Breast epithelium (tissue), 4 donors: ENCODE measurements around the gene ITGB2. TPM values are rescaled to one million over a fixed set of nuclear protein-coding genes. Genes with fewer than 3 reads are reported as not detected.

ENCODE experiments used
- DNase-seq, 2 donors: peaks; one replicate each; pipeline ENCODE4 v3.0.0-alpha.2; 2019; ENCODE audit warnings: low spot score in 2 of 2
- H3K27ac ChIP-seq, 2 donors: fragments of 200-600 bp; sonication (generic) in 1 of 2; one replicate each; pipeline ENCODE4 v1.5.1; 2016 to 2019; ENCODE audit warnings: mild to moderate bottlenecking in 1 of 2
- H3K27me3 ChIP-seq, 2 donors: fragments of 200-600 bp; sonication (generic) in 1 of 2; one replicate each; pipeline versions ENCODE4 v1.5.1 to v1.6.0; 2017 to 2019; ENCODE audit warnings: control low read depth in 1 of 2, mild to moderate bottlenecking in 1 of 2
- H3K36me3 ChIP-seq: fragments of 200-600 bp; one replicate; pipeline ENCODE4 v1.5.1; 2019
- H3K4me1 ChIP-seq, 2 donors: fragments of 200-600 bp; sonication (generic); one replicate each; pipeline ENCODE4 v1.5.1; 2016 to 2019; ENCODE audit warnings: control low read depth in 1 of 2
- H3K4me3 ChIP-seq, 3 donors: fragments of 200-600 bp; sonication (generic); 1 replicate in 2 of 3; 2 replicates in 1 of 3; pipeline ENCODE4 v1.5.1; 2016 to 2019; ENCODE audit warnings: mild to moderate bottlenecking in 3 of 3, moderate library complexity in 2 of 3
- H3K9me3 ChIP-seq, 2 donors: fragments of 200-600 bp; sonication (generic) in 1 of 2; one replicate each; pipeline ENCODE4 v1.5.1; 2016 to 2019; ENCODE audit warnings: control low read depth in 1 of 2
- POLR2A ChIP-seq: fragments of 450-650 bp; IDR thresholded peaks from one replicate; pipeline ENCODE4 v1.6.1; 2016; ENCODE audit warnings: antibody characterized with exemption, mild to moderate bottlenecking, moderate library complexity
- POLR2AphosphoS5 ChIP-seq, 3 donors: sonication (generic); formaldehyde crosslinking; IDR thresholded peaks; one replicate each; pipeline ENCODE4 v1.6.1; 2017; ENCODE audit warnings: antibody characterized with exemption in 3 of 3
- intact Hi-C: fragments of 100-400 bp; cut with DNase I; formaldehyde crosslinking; loops from one replicate; pipeline ENCODE4 v1.15.1; 2023; ENCODE audit warnings: low total_unique reads
- total RNA-seq, 3 donors: library from RNA; depleted of rRNA; stranded (reverse); fragments of >200 nt; gene quantifications; one replicate each; pipeline ENCODE4 v1.1.0, GENCODE V29; 2016
- TF ChIP-seq, protein P1 (sequence below), 3 donors: fragments of 450-650 bp; IDR thresholded peaks; one replicate each; pipeline ENCODE4 v1.5.1; 2016 to 2017; ENCODE audit warnings: antibody characterized with exemption in 3 of 3, mild to moderate bottlenecking in 3 of 3, moderate library complexity in 3 of 3

ITGB2 gene
- total RNA-seq, 3 donors from 2014 or later, result 19.7 to 242 (median 92.8) TPM

GRCh38 chr21:44904141-44904923 lies 16.4 kb downstream of the ITGB2 start:
- H3K4me3 ChIP-seq, result no peak overlapping the region
- H3K36me3 ChIP-seq, result no peaks in the 10 kb centered on the region
- intact Hi-C loops, result no loop called here
- no peaks in the 10 kb centered on the region for H3K4me1 ChIP-seq
- no peak overlapping the region for H3K27ac ChIP-seq
- no peak for DNase-seq
- no peaks in the 10 kb centered on the region for H3K27me3 ChIP-seq
- no peak for TF ChIP-seq POLR2A
- TF ChIP-seq POLR2AphosphoS5 (IDR thresholded peaks at IDR 0.05), result no peak
- TF ChIP-seq, protein P1, sequence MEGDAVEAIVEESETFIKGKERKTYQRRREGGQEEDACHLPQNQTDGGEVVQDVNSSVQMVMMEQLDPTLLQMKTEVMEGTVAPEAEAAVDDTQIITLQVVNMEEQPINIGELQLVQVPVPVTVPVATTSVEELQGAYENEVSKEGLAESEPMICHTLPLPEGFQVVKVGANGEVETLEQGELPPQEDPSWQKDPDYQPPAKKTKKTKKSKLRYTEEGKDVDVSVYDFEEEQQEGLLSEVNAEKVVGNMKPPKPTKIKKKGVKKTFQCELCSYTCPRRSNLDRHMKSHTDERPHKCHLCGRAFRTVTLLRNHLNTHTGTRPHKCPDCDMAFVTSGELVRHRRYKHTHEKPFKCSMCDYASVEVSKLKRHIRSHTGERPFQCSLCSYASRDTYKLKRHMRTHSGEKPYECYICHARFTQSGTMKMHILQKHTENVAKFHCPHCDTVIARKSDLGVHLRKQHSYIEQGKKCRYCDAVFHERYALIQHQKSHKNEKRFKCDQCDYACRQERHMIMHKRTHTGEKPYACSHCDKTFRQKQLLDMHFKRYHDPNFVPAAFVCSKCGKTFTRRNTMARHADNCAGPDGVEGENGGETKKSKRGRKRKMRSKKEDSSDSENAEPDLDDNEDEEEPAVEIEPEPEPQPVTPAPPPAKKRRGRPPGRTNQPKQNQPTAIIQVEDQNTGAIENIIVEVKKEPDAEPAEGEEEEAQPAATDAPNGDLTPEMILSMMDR (IDR thresholded peaks at IDR 0.05), result no peak
- no peaks in the 10 kb centered on the region for H3K9me3 ChIP-seq

GRCh38 chr21:44903689-44904088 lies 17.0 kb downstream of the ITGB2 start:
- H3K27ac ChIP-seq, result no peak overlapping the region
- intact Hi-C loops, result no loop called here
- H3K36me3 ChIP-seq, result no peaks in the 10 kb centered on the region
- TF ChIP-seq, protein P1 (IDR thresholded peaks at IDR 0.05), result no peak
- TF ChIP-seq POLR2AphosphoS5 (IDR thresholded peaks at IDR 0.05) (no peak), POLR2A (no peak)
- DNase-seq, result no peak
- no peaks in the 10 kb centered on the region for H3K4me1 ChIP-seq
- H3K9me3 ChIP-seq, result no peaks in the 10 kb centered on the region
- H3K4me3 ChIP-seq, result no peak overlapping the region
- H3K27me3 ChIP-seq, result no peaks in the 10 kb centered on the region

- intact Hi-C loops, result no loop called here
- Histone ChIP-seq H3K36me3 (no peaks in the 10 kb centered on the region), H3K27ac (no peak overlapping the region), H3K4me1 (no peaks in the 10 kb centered on the region), H3K27me3 (no peaks in the 10 kb centered on the region), H3K4me3 (no peak overlapping the region), H3K9me3 (no peaks in the 10 kb centered on the region)
- TF ChIP-seq POLR2AphosphoS5 (IDR thresholded peaks at IDR 0.05) (no peak), POLR2A (no peak)
- TF ChIP-seq, protein P1 (IDR thresholded peaks at IDR 0.05), result no peak
- no peak for DNase-seq
These were observed 17.5 kb downstream of the ITGB2 start for GRCh38 chr21:44903050-44903685.

DNA sequence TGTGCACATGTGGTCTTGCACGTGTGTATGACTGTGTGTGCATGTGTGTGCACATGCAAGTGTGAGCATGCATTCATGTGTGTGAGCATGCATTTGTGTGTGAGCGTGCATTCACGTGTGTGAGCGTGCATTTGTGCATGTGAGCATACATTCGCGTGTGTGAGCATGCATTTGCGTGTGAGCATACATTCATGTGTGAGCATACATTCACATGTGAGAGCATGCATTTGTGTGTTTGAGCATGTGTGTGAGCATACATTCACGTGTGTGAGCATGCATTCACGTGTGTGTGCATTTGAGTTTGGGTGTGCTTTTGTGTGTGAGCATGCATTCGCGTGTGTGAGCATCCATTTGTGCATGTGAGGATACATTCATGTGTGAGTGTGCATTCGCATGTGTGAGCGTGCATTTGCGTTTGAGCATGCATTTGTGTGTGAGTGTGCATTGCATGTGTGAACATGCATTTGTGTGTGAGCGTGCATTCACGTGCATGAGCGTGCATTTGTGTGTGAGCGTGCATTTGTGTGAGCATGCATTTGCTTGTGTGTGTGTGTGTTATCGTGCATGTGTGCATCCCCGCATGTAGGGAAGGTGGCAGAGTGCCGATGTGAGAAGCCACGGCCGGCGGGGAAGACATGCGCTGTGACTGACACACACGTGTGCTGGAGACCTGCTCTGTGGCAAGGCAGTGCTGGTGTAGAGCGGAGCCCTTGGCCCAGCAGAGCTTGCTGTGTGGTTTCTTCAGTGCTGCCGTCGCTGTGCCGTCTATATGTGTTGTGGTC lies 18.2 kb downstream of the ITGB2 start:
- H3K27me3 ChIP-seq, result no peaks in the 10 kb centered on the region
- DNase-seq, result no peak
- no peak overlapping the region for H3K4me3 ChIP-seq
- TF ChIP-seq POLR2AphosphoS5 (IDR thresholded peaks at IDR 0.05), result no peak
- TF ChIP-seq, protein P1 (IDR thresholded peaks at IDR 0.05), result no peak
- TF ChIP-seq POLR2A, result no peak
- intact Hi-C loops, result no loop called here
- H3K4me1 ChIP-seq, result no peaks in the 10 kb centered on the region
- no peak overlapping the region for H3K27ac ChIP-seq
- no peaks in the 10 kb centered on the region for H3K36me3 ChIP-seq
- no peaks in the 10 kb centered on the region for H3K9me3 ChIP-seq
